ENCODE data around the gene OGFOD2.

Gene OGFOD2

GRCh38 chr12:122974274-122974891 is 661 bp upstream of the OGFOD2 start:
- Histone ChIP-seq H3K27me3 (ENCODE audit: control insufficient read depth in 5 of 5, insufficient read depth in 4 of 5, low read length in 5 of 5) (no peaks in the 10 kb centered on the region), H3K36me3 (ENCODE audit: control insufficient read depth in 5 of 5, insufficient read depth in 5 of 5, low read length in 5 of 5) (peaks cover 0 to 15% (median 10%) of the 10 kb centered on the region in 5 donors), H3K27ac (ENCODE audit: low read depth, low read length) (peak overlapping the region; percentile 97), H3K4me3 (ENCODE audit: low read depth in 1 of 5, low read length in 5 of 5) (peak overlapping the region; percentile 89 to 100 (median 94)), H3K9ac (ENCODE audit: low read length in 5 of 5) (peak overlapping the region in 4 of 5 donors; percentile 82 to 95 (median 86)), H3K4me1 (ENCODE audit: control insufficient read depth in 5 of 5, insufficient read depth in 5 of 5, low read length in 5 of 5) (peaks cover 9 to 49% (median 38%) of the 10 kb centered on the region in 5 donors), H3K9me3 (ENCODE audit: control insufficient read depth in 5 of 5, low read length in 5 of 5) (no peaks in the 10 kb centered on the region)

- H3K36me3 ChIP-seq (ENCODE audit: control insufficient read depth in 5 of 5, insufficient read depth in 5 of 5, low read length in 5 of 5), result peaks cover 0 to 15% (median 10%) of the 10 kb centered on the region in 5 donors
- H3K4me1 ChIP-seq (ENCODE audit: control insufficient read depth in 5 of 5, insufficient read depth in 5 of 5, low read length in 5 of 5), result peaks cover 13 to 59% (median 48%) of the 10 kb centered on the region in 5 donors
- no peaks in the 10 kb centered on the region for H3K9me3 ChIP-seq (ENCODE audit: control insufficient read depth in 5 of 5, low read length in 5 of 5)
- peak overlapping the region; percentile 97 for H3K27ac ChIP-seq (ENCODE audit: low read depth, low read length)
- H3K27me3 ChIP-seq (ENCODE audit: control insufficient read depth in 5 of 5, insufficient read depth in 4 of 5, low read length in 5 of 5), result no peaks in the 10 kb centered on the region
- H3K4me3 ChIP-seq (ENCODE audit: low read depth in 1 of 5, low read length in 5 of 5), result peak overlapping the region; percentile 89 to 100 (median 90)
- H3K9ac ChIP-seq (ENCODE audit: low read length in 5 of 5), result peak overlapping the region; percentile 82 to 95 (median 88)
These were observed 975 bp downstream of the OGFOD2 start for GRCh38 chr12:122975790-122976647.

- peak overlapping the region in 2 of 5 donors; percentile 90 to 100 for H3K4me3 ChIP-seq (ENCODE audit: low read depth in 1 of 5, low read length in 5 of 5)
- H3K27ac ChIP-seq (ENCODE audit: low read depth, low read length), result no peak overlapping the region
- H3K36me3 ChIP-seq (ENCODE audit: control insufficient read depth in 5 of 5, insufficient read depth in 5 of 5, low read length in 5 of 5), result peaks cover 0 to 15% (median 10%) of the 10 kb centered on the region in 5 donors
- H3K9me3 ChIP-seq (ENCODE audit: control insufficient read depth in 5 of 5, low read length in 5 of 5), result no peaks in the 10 kb centered on the region
- H3K27me3 ChIP-seq (ENCODE audit: control insufficient read depth in 5 of 5, insufficient read depth in 4 of 5, low read length in 5 of 5), result no peaks in the 10 kb centered on the region
- peaks cover 16 to 65% (median 54%) of the 10 kb centered on the region in 5 donors for H3K4me1 ChIP-seq (ENCODE audit: control insufficient read depth in 5 of 5, insufficient read depth in 5 of 5, low read length in 5 of 5)
- H3K9ac ChIP-seq (ENCODE audit: low read length in 5 of 5), result peak overlapping the region in 2 of 5 donors; percentile 82 to 95
These were observed 1.6 kb downstream of the OGFOD2 start for GRCh38 chr12:122976648-122976975.

GRCh38 chr12:122977153-122977552 is 2.1 kb downstream of the OGFOD2 start:
- no peak overlapping the region for H3K27ac ChIP-seq (ENCODE audit: low read depth, low read length)
- no peak overlapping the region for H3K9ac ChIP-seq (ENCODE audit: low read length in 5 of 5)
- no peaks in the 10 kb centered on the region for H3K9me3 ChIP-seq (ENCODE audit: control insufficient read depth in 5 of 5, low read length in 5 of 5)
- no peaks in the 10 kb centered on the region for H3K27me3 ChIP-seq (ENCODE audit: control insufficient read depth in 5 of 5, insufficient read depth in 4 of 5, low read length in 5 of 5)
- peaks cover 17 to 65% (median 59%) of the 10 kb centered on the region in 5 donors for H3K4me1 ChIP-seq (ENCODE audit: control insufficient read depth in 5 of 5, insufficient read depth in 5 of 5, low read length in 5 of 5)
- H3K36me3 ChIP-seq (ENCODE audit: control insufficient read depth in 5 of 5, insufficient read depth in 5 of 5, low read length in 5 of 5), result peaks cover 0 to 20% (median 14%) of the 10 kb centered on the region in 5 donors
- H3K4me3 ChIP-seq (ENCODE audit: low read depth in 1 of 5, low read length in 5 of 5), result no peak overlapping the region

GRCh38 chr12:122977655-122978392 is 2.8 kb downstream of the OGFOD2 start:
- Histone ChIP-seq H3K27me3 (ENCODE audit: control insufficient read depth in 5 of 5, insufficient read depth in 4 of 5, low read length in 5 of 5) (no peaks in the 10 kb centered on the region), H3K27ac (ENCODE audit: low read depth, low read length) (no peak overlapping the region), H3K9ac (ENCODE audit: low read length in 5 of 5) (peak overlapping the region in 2 of 5 donors; percentile 15 to 38)

GRCh38 chr12:122978507-122978955 is 3.5 kb downstream of the OGFOD2 start:
- Histone ChIP-seq H3K36me3 (ENCODE audit: control insufficient read depth in 5 of 5, insufficient read depth in 5 of 5, low read length in 5 of 5) (peaks cover 0 to 32% (median 25%) of the 10 kb centered on the region in 5 donors), H3K27ac (ENCODE audit: low read depth, low read length) (no peak overlapping the region), H3K9me3 (ENCODE audit: control insufficient read depth in 5 of 5, low read length in 5 of 5) (no peaks in the 10 kb centered on the region), H3K27me3 (ENCODE audit: control insufficient read depth in 5 of 5, insufficient read depth in 4 of 5, low read length in 5 of 5) (no peaks in the 10 kb centered on the region), H3K9ac (ENCODE audit: low read length in 5 of 5) (peak overlapping the region in 1 of 5 donors; percentile 15), H3K4me1 (ENCODE audit: control insufficient read depth in 5 of 5, insufficient read depth in 5 of 5, low read length in 5 of 5) (peaks cover 19 to 77% (median 73%) of the 10 kb centered on the region in 5 donors), H3K4me3 (ENCODE audit: low read depth in 1 of 5, low read length in 5 of 5) (no peak overlapping the region)

More at GRCh38 chr12:122977655-122978392, 2.8 kb downstream of the OGFOD2 start:
- Histone ChIP-seq H3K9me3 (ENCODE audit: control insufficient read depth in 5 of 5, low read length in 5 of 5) (no peaks in the 10 kb centered on the region), H3K36me3 (ENCODE audit: control insufficient read depth in 5 of 5, insufficient read depth in 5 of 5, low read length in 5 of 5) (peaks cover 0 to 26% (median 19%) of the 10 kb centered on the region in 5 donors), H3K4me1 (ENCODE audit: control insufficient read depth in 5 of 5, insufficient read depth in 5 of 5, low read length in 5 of 5) (peaks cover 17 to 71% (median 66%) of the 10 kb centered on the region in 5 donors), H3K4me3 (ENCODE audit: low read depth in 1 of 5, low read length in 5 of 5) (no peak overlapping the region)

GRCh38 chr12:122979001-122979907 is 4.2 kb downstream of the OGFOD2 start:
- peak overlapping the region; percentile 60 for H3K27ac ChIP-seq (ENCODE audit: low read depth, low read length)
- H3K9ac ChIP-seq (ENCODE audit: low read length in 5 of 5), result peak overlapping the region in 4 of 5 donors; percentile 41 to 89 (median 60)
- no peaks in the 10 kb centered on the region for H3K9me3 ChIP-seq (ENCODE audit: control insufficient read depth in 5 of 5, low read length in 5 of 5)
- no peaks in the 10 kb centered on the region for H3K27me3 ChIP-seq (ENCODE audit: control insufficient read depth in 5 of 5, insufficient read depth in 4 of 5, low read length in 5 of 5)
- peaks cover 0 to 32% (median 25%) of the 10 kb centered on the region in 5 donors for H3K36me3 ChIP-seq (ENCODE audit: control insufficient read depth in 5 of 5, insufficient read depth in 5 of 5, low read length in 5 of 5)
- H3K4me3 ChIP-seq (ENCODE audit: low read depth in 1 of 5, low read length in 5 of 5), result peak overlapping the region; percentile 74 to 81 (median 78)
- peaks cover 19 to 78% (median 75%) of the 10 kb centered on the region in 5 donors for H3K4me1 ChIP-seq (ENCODE audit: control insufficient read depth in 5 of 5, insufficient read depth in 5 of 5, low read length in 5 of 5)

- peak overlapping the region; percentile 48 to 89 (median 88) for H3K9ac ChIP-seq (ENCODE audit: low read length in 5 of 5)
- peak overlapping the region; percentile 74 to 81 (median 78) for H3K4me3 ChIP-seq (ENCODE audit: low read depth in 1 of 5, low read length in 5 of 5)
- peaks cover 25 to 83% (median 80%) of the 10 kb centered on the region in 5 donors for H3K4me1 ChIP-seq (ENCODE audit: control insufficient read depth in 5 of 5, insufficient read depth in 5 of 5, low read length in 5 of 5)
- peaks cover 0 to 32% (median 25%) of the 10 kb centered on the region in 5 donors for H3K36me3 ChIP-seq (ENCODE audit: control insufficient read depth in 5 of 5, insufficient read depth in 5 of 5, low read length in 5 of 5)
- H3K9me3 ChIP-seq (ENCODE audit: control insufficient read depth in 5 of 5, low read length in 5 of 5), result no peaks in the 10 kb centered on the region
- no peaks in the 10 kb centered on the region for H3K27me3 ChIP-seq (ENCODE audit: control insufficient read depth in 5 of 5, insufficient read depth in 4 of 5, low read length in 5 of 5)
- H3K27ac ChIP-seq (ENCODE audit: low read depth, low read length), result peak overlapping the region; percentile 60
These were observed 4.8 kb downstream of the OGFOD2 start for GRCh38 chr12:122979908-122980182.
